Activated T-cell treated with anti-CD3 and anti-CD28 coated beads, Interleukin-2, amount 50 U/mL, for 24 hours (primary cell): ENCODE results near the gene USP2.

Source experiments
- DNase-seq: peaks from one replicate; pipeline ENCODE4 v3.0.0-alpha.2; 2020
- H3K27ac Mint-ChIP-seq: 2 replicates; pipeline ENCODE4 v1.8.0; 2020; ENCODE audit warnings: mild to moderate bottlenecking, mixed read lengths
- H3K27me3 Mint-ChIP-seq: 2 replicates; pipeline ENCODE4 v1.8.0; 2020; ENCODE audit warnings: mixed read lengths
- H3K36me3 Mint-ChIP-seq: 2 replicates; pipeline ENCODE4 v1.8.0; 2020; ENCODE audit warnings: low read depth, mixed read lengths
- H3K4me1 Mint-ChIP-seq: 2 replicates; pipeline ENCODE4 v1.8.0; 2020; ENCODE audit warnings: low read depth, mixed read lengths
- H3K4me3 Mint-ChIP-seq: 2 replicates; pipeline ENCODE4 v1.8.0; 2020; ENCODE audit warnings: mild to moderate bottlenecking, moderate library complexity, mixed read lengths
- H3K9me3 Mint-ChIP-seq: 2 replicates; pipeline ENCODE4 v1.8.0; 2020; ENCODE audit warnings: mixed read lengths

USP2 gene

DNA sequence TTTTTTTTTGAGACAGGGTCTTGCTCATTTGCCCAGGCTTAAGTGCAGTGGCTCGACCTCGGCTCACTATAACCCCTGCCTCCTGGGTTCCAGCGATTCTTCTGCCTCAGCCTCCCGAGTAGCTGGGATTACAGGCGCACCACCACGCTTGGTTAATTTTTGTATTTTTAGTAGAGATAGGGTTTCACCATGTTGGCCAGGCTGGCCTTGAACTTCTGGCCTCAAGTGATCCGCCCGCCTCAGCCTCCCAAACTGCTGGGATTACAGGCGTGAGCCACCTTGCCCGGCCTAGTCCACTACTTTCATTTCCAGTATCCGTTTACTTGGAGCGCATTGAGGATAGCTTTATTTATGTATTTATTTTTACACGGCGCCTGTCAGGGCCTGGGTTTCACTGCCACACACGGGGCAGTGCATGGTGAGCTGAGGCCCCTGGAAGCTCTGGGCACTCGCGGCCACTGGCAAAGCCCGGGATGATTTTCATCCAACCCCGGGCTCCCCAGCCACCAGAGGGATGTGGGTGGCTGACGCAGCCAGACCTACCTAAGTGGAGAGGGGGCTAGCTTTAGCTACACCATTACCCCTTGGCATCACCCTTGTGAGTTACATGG, 58.5 kb downstream of the USP2 start:
- Mint-ChIP-seq H3K27ac (no peak overlapping the region), H3K4me3 (no peak overlapping the region), H3K4me1 (peaks cover 26% of the 10 kb centered on the region), H3K36me3 (no peaks in the 10 kb centered on the region), H3K9me3 (no peaks in the 10 kb centered on the region), H3K27me3 (peaks cover 18% of the 10 kb centered on the region)
- DNase-seq: no peak

GRCh38 chr11:119322360-119322739, 59.1 kb downstream of the USP2 start:
- peaks cover 25% of the 10 kb centered on the region for H3K27me3 Mint-ChIP-seq
- no peaks in the 10 kb centered on the region for H3K36me3 Mint-ChIP-seq
- peaks cover 26% of the 10 kb centered on the region for H3K4me1 Mint-ChIP-seq
- no peaks in the 10 kb centered on the region for H3K9me3 Mint-ChIP-seq
- no peak overlapping the region for H3K27ac Mint-ChIP-seq
- no peak overlapping the region for H3K4me3 Mint-ChIP-seq
- DNase-seq: no peak

DNA sequence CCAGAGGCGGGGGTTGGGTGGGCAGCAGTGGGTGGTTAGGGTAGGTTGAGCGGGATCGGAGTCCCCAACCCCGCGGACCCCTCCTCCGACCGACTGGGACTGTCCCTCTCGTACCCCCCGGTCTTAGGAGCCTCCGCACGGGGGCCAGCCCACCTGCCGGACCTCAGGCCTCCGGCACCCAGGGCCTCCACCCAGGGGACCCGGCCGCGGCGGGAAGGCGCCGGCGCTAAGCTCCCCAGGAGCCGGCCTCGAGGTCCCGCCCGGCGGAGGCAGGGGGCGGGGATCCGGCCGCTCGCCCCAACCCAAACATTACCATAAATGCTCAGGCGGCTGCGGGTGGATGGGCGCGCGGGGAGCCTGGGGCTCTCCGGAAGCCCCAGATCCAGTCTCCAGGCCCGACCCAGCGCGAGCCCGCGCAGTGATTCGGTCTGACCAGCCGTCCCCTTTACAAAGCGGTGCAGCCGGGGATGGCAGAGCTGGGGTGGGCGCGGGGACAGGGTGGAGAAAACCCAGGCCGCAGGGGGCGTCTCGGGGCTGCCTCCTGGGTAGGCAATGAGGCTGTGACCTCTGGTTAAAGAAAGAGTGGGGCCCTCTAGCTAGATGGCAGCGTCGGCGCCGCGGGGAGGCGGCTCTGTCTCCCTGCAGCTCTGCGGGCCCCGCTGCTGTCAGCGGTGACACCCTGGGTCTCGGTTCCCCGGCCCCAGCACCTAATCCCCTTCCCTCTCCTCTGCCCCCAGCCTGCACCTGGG, 60.5 kb downstream of the USP2 start:
- Mint-ChIP-seq H3K9me3 (no peaks in the 10 kb centered on the region), H3K27ac (peak overlapping the region; percentile 85), H3K27me3 (peaks cover 29% of the 10 kb centered on the region), H3K4me3 (peak overlapping the region; percentile 77), H3K36me3 (no peaks in the 10 kb centered on the region), H3K4me1 (peaks cover 29% of the 10 kb centered on the region)
- DNase-seq: peak; percentile 77

DNA sequence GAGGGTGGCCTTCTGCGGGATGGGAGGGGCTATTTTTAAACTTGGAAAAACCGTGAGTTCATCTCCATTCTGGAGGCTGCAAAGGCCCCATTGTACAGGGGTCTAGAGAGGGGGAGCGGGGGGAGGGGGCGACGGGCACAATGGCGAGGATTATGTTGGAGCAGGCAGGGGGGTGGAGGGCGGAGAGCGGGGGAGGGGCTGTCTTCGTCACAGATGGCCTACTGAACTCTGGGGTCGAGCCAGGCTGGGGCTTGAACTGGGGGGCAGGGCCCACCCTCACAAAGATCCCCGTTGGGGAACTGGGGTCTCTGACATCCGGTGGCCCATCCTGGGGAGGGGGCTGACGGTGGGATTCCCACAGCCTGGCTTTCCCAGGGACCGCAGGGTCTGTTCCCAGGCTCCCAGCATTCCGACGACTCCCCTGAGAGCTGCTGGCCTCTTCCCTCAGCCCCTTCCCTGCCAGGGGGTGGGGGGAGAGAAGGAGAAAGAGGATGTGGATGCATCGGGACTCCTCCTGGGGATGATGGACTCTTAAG, 61.2 kb downstream of the USP2 start:
- Mint-ChIP-seq H3K36me3 (no peaks in the 10 kb centered on the region), H3K4me1 (peaks cover 35% of the 10 kb centered on the region), H3K27ac (no peak overlapping the region), H3K9me3 (no peaks in the 10 kb centered on the region), H3K4me3 (peak overlapping the region; percentile 18), H3K27me3 (peaks cover 34% of the 10 kb centered on the region)
- no peak for DNase-seq

- Mint-ChIP-seq H3K9me3 (no peaks in the 10 kb centered on the region), H3K4me3 (peak overlapping the region; percentile 18), H3K36me3 (no peaks in the 10 kb centered on the region), H3K27me3 (peaks cover 36% of the 10 kb centered on the region), H3K27ac (no peak overlapping the region), H3K4me1 (peaks cover 40% of the 10 kb centered on the region)
- no peak for DNase-seq
These were observed 61.7 kb downstream of the USP2 start for GRCh38 chr11:119319700-119320239.

GRCh38 chr11:119319136-119319699, 62.3 kb downstream of the USP2 start:
- H3K36me3 Mint-ChIP-seq: no peaks in the 10 kb centered on the region
- H3K27ac Mint-ChIP-seq: peak overlapping the region; percentile 42
- no peaks in the 10 kb centered on the region for H3K9me3 Mint-ChIP-seq
- peak overlapping the region; percentile 6 for H3K4me3 Mint-ChIP-seq
- peaks cover 36% of the 10 kb centered on the region for H3K27me3 Mint-ChIP-seq
- peaks cover 42% of the 10 kb centered on the region for H3K4me1 Mint-ChIP-seq
- DNase-seq: no peak

DNA sequence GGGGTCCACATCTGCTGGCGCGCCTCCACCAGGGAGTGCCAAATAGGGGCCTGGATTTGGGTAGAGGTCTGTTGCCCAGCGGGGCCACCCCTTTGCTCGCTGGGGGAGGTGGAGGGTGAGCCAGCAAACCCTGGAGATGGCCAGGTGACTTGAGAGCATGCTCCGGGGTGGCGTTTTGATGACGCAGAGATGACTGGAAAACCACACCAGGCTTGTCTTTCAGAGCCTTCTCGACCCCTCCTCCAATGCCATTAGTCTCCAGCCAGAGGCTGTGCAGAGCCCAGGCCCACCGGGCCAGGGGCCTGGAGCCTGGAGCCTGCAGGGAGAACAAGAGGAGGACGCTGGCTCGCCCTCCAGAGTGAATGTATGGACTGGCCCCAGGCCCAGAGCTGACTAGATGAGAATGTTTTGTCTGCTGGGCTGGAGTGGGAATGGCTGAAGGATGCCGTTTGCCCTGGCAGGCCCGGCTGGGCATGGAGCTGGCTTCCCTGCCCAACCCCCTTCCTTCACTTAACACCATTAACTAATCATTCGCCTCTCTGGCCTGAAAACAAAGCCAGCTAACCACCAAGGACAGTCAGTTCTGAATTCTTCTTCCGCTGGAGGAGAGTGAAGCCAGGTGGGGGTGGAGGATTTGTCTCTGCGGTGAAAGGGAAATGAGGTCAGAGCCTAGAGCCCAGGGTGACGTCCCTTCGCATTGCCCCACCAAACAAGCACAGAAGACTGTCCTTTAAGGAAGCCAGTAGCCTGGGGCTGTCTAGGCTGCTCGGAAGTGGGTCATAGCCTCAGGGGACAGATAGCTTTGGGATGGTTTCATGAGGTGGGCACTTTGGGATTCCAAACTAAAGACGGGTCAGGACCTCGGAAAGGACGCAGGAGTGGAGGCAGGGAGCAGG, 63.0 kb downstream of the USP2 start:
- Mint-ChIP-seq H3K9me3 (no peaks in the 10 kb centered on the region), H3K27ac (peak overlapping the region; percentile 42), H3K27me3 (peaks cover 36% of the 10 kb centered on the region), H3K4me1 (peaks cover 39% of the 10 kb centered on the region), H3K36me3 (no peaks in the 10 kb centered on the region), H3K4me3 (peak overlapping the region; percentile 6)
- DNase-seq: no peak

- peaks cover 36% of the 10 kb centered on the region for H3K27me3 Mint-ChIP-seq
These were observed 63.8 kb downstream of the USP2 start for GRCh38 chr11:119317592-119318239.

GRCh38 chr11:119316729-119317591, 64.5 kb downstream of the USP2 start, which contains the start of gene MCAM:
MCAM (minus strand) TSS chr11:119317130; CDS start chr11:119317101, 29 bp downstream.
- Mint-ChIP-seq H3K36me3 (no peaks in the 10 kb centered on the region), H3K27ac (no peak within 1 kb of the TSS), H3K9me3 (no peaks in the 10 kb centered on the region), H3K27me3 (peaks cover 36% of the 10 kb centered on the region), H3K4me1 (peaks cover 34% of the 10 kb centered on the region), H3K4me3 (peak within 1 kb of the TSS; percentile 75)
- DNase-seq: no peak

More at GRCh38 chr11:119317592-119318239, 63.8 kb downstream of the USP2 start:
- Mint-ChIP-seq H3K27ac (no peak overlapping the region), H3K36me3 (no peaks in the 10 kb centered on the region), H3K9me3 (no peaks in the 10 kb centered on the region), H3K4me1 (peaks cover 38% of the 10 kb centered on the region), H3K4me3 (no peak overlapping the region)
- DNase-seq: no peak

GRCh38 chr11:119316016-119316728, 65.3 kb downstream of the USP2 start:
- Mint-ChIP-seq H3K27me3 (peaks cover 36% of the 10 kb centered on the region), H3K4me3 (peak overlapping the region; percentile 75), H3K4me1 (peaks cover 28% of the 10 kb centered on the region), H3K27ac (no peak overlapping the region), H3K9me3 (no peaks in the 10 kb centered on the region), H3K36me3 (no peaks in the 10 kb centered on the region)
- DNase-seq: no peak

DNA sequence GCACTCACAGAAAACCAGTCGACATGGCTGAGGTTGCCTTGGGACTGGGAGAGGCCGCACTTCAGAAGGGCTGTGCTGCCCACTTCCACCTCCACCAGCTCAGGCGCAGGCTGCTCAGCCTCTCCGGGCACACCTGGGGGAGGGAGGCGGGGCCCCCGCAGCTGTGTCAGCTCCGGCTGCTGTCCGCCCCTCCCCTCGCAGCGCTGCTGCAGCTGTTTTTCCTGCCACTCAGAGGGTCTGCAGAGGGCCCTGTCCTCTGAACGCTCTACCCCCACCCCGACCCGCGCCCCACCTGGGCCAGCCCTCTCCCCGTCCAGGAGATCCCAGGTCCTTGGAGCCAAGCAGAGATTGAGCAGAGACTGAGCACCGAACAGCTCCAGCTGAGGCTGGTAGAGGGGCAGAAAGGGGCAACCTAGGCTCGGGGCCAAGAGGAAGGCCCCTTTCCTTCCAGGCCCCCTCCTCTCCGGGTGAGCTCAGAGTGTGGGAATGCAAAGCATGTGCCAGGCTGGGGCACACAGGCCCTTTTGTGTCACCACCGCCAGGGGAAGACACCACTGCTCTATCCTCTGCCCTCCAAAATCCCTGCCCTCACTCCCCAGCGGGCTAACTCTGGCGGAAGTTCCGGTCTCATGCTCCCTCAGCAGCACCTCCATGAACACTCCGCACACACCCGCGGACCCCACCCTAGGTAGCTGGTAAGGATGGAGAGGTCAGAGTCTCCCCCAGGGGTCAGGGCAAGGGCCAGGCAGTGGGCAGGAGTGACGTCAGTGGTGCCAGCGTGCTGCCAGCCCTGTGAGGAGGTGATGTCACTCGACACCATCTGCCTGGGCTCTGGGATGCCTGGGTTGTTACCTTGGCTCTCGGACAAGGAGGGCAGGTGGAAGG, 66.1 kb downstream of the USP2 start:
- peak; percentile 68 for DNase-seq
- peak overlapping the region; percentile 14 for H3K27ac Mint-ChIP-seq

DNA sequence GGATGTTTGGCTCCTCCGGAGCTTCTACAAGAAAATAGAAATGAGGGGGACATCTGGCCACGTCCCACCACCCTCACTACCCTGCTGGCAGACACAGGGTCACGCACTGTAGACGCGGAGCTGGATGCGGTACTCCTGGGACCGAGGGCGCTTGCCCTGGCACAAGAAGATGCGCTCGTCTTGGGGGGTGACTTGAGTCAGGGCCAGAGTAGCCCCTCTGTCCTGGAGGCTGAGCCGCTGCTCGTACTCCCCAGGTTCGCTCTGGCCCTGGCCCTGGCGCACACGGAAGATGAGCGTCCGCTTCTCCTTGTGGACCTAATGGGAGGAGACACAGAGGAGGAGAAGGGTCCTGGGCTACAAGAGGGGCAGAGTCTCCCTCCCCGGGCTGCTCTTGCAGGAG, 66.8 kb downstream of the USP2 start:
- no peaks in the 10 kb centered on the region for H3K9me3 Mint-ChIP-seq
- peaks cover 23% of the 10 kb centered on the region for H3K4me1 Mint-ChIP-seq
- no peak overlapping the region for H3K27ac Mint-ChIP-seq
- H3K27me3 Mint-ChIP-seq: peaks cover 33% of the 10 kb centered on the region
- H3K4me3 Mint-ChIP-seq: peak overlapping the region; percentile 75
- no peaks in the 10 kb centered on the region for H3K36me3 Mint-ChIP-seq
- DNase-seq: no peak

More for the DNA sequence above, 66.1 kb downstream of the USP2 start:
- Mint-ChIP-seq H3K4me3 (peak overlapping the region; percentile 75), H3K36me3 (no peaks in the 10 kb centered on the region), H3K9me3 (no peaks in the 10 kb centered on the region), H3K4me1 (peaks cover 26% of the 10 kb centered on the region), H3K27me3 (peaks cover 36% of the 10 kb centered on the region)
